Natural killer cell (primary cell): ENCODE measurements around the gene CD200. TPM values are rescaled to one million over a fixed set of nuclear protein-coding genes. Genes with fewer than 3 reads are reported as not detected.
A peak's percentile ranks its signal among the peaks of the same experiment; 100 is the strongest.

Experiments used
- ATAC-seq, 3 donors: fragments of 150-1000 bp in 2 of 3; fragments of 200-7000 bp in 1 of 3; cut with Tn5 transposase; 1 replicate in 1 of 3; 2 replicates in 2 of 3; pipeline ENCODE4 v1.10.0; 2021; ENCODE audit warnings: mild to moderate bottlenecking in 2 of 3, moderate library complexity in 2 of 3
- DNase-seq, 2 donors: peaks; one replicate each; pipeline versions ENCODE4 v3.0.0 to v3.0.0-alpha.2; 2013 to 2021; ENCODE audit warnings: mixed read lengths in 1 of 2
- H3K27ac ChIP-seq: one replicate; pipeline ENCODE4 v1.5.1; 2013; ENCODE audit warnings: mild to moderate bottlenecking, low read length
- H3K27me3 ChIP-seq: one replicate; pipeline ENCODE4 v1.6.1; 2013; ENCODE audit warnings: low read length; ENCODE audit not compliant: control insufficient read depth, insufficient read depth
- H3K36me3 ChIP-seq: one replicate; pipeline ENCODE4 v1.6.1; 2013; ENCODE audit warnings: low read length; ENCODE audit not compliant: control insufficient read depth, insufficient read depth
- H3K4me1 ChIP-seq: one replicate; pipeline ENCODE4 v1.6.1; 2013; ENCODE audit warnings: low read length; ENCODE audit not compliant: control insufficient read depth, insufficient read depth
- H3K4me3 ChIP-seq: one replicate; pipeline ENCODE4 v1.5.1; 2013; ENCODE audit warnings: low read length
- H3K9me3 ChIP-seq: one replicate; pipeline ENCODE4 v1.6.1; 2013; ENCODE audit warnings: low read length; ENCODE audit not compliant: control insufficient read depth, insufficient read depth
- H3K27ac Mint-ChIP-seq, 2 donors: one replicate each; pipeline ENCODE4 v1.8.0; 2022; ENCODE audit warnings: mild to moderate bottlenecking in 2 of 2, mixed read lengths in 2 of 2, moderate library complexity in 1 of 2
- H3K27me3 Mint-ChIP-seq, 2 donors: one replicate each; pipeline ENCODE4 v1.8.0; 2022; ENCODE audit warnings: low read depth in 2 of 2, mixed read lengths in 2 of 2
- H3K36me3 Mint-ChIP-seq: one replicate; pipeline ENCODE4 v1.8.0; 2022; ENCODE audit warnings: mixed read lengths
- H3K4me1 Mint-ChIP-seq, 2 donors: one replicate each; pipeline ENCODE4 v1.8.0; 2022; ENCODE audit warnings: mixed read lengths in 2 of 2
- H3K4me3 Mint-ChIP-seq: one replicate; pipeline ENCODE4 v1.8.0; 2022; ENCODE audit warnings: mild to moderate bottlenecking, moderate library complexity, mixed read lengths
- H3K9me3 Mint-ChIP-seq, 2 donors: one replicate each; pipeline ENCODE4 v1.8.0; 2022; ENCODE audit warnings: mixed read lengths in 2 of 2
- WGBS: methylation state at CpG from one replicate; pipeline ENCODE4 v1.1.7; 2013; ENCODE audit warnings: missing lambda C conversion rate; ENCODE audit not compliant: insufficient coverage; 5-methylcytosine and 5-hydroxymethylcytosine counted together
- intact Hi-C: fragments of 100-400 bp; cut with micrococcal nuclease; formaldehyde crosslinking; loops from one replicate; pipeline ENCODE4 v1.14.2; 2022
- total RNA-seq, 4 donors: library from RNA; stranded (reverse); fragments of 120-200 nt in 1 of 4; gene quantifications; one replicate each; pipeline versions ENCODE4 v1.2.3 to v1.2.4, GENCODE V29; 2013 to 2022
- TF ChIP-seq, protein P1 (sequence below): fragments of 200-600 bp; IDR thresholded peaks from one replicate; pipeline ENCODE4 v1.8.0; 2022; ENCODE audit warnings: antibody characterized with exemption

Gene CD200
- total RNA-seq, 3 donors from 2014 or later (not counting 1 experiment from before 2014, with no cell fraction given), result 0.35 TPM; not detected in 2

DNA sequence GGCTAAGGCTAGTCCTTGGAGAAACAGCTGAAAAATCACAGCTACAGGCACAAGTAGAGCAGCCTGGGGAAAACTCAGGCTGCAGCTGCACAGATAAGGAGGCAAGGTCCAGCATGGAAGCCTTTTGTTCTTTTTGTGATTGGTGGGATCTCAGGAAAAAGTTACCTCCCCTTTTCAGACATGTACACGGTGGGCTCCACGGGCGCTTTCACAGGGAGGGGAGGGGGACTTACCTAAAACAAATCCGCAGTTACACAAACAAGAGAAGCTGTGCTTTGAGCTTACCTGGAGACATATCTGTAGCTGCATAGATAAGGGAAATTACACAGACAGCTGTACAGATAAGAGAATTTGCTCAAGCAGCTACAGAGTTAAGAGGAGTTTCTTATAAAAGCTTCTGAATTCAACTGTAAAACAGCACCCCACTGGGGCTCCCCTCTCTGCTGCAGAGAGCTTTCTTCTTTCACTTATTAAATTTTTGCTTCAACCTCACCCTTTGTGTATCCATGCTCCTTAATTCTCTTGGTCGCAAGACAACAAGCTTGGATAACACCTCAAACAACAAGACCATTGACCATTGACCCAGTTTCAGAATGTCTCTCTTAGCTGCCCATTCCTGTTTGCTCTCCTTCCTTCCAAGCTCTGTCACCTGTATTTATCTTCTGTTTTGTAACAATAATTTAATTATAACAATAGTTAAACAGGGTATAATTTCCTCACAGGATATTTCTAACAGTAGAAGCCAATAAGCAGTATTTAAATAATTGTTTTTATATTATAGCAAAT, 10.9 kb upstream of the CD200 start:
- intact Hi-C loops, result no loop called here
- Mint-ChIP-seq H3K36me3 (no peaks in the 10 kb centered on the region), H3K4me3 (no peak overlapping the region), H3K9me3 (no peaks in the 10 kb centered on the region), H3K4me1 (no peaks in the 10 kb centered on the region), H3K27ac (no peak overlapping the region), H3K27me3 (peaks cover 12% of the 10 kb centered on the region in 2 donors)
- Histone ChIP-seq H3K4me3 (no peak overlapping the region), H3K36me3 (no peaks in the 10 kb centered on the region), H3K4me1 (no peaks in the 10 kb centered on the region), H3K9me3 (no peaks in the 10 kb centered on the region), H3K27me3 (peaks cover 2% of the 10 kb centered on the region), H3K27ac (no peak overlapping the region)
- ATAC-seq, result no peak
- WGBS, result 99% methylated on average over 4 of the region's 5 CpGs
- DNase-seq, result no peak
- TF ChIP-seq, protein P1, sequence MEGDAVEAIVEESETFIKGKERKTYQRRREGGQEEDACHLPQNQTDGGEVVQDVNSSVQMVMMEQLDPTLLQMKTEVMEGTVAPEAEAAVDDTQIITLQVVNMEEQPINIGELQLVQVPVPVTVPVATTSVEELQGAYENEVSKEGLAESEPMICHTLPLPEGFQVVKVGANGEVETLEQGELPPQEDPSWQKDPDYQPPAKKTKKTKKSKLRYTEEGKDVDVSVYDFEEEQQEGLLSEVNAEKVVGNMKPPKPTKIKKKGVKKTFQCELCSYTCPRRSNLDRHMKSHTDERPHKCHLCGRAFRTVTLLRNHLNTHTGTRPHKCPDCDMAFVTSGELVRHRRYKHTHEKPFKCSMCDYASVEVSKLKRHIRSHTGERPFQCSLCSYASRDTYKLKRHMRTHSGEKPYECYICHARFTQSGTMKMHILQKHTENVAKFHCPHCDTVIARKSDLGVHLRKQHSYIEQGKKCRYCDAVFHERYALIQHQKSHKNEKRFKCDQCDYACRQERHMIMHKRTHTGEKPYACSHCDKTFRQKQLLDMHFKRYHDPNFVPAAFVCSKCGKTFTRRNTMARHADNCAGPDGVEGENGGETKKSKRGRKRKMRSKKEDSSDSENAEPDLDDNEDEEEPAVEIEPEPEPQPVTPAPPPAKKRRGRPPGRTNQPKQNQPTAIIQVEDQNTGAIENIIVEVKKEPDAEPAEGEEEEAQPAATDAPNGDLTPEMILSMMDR, result no peak

GRCh38 chr3:112327371-112327951, 5.5 kb upstream of the CD200 start:
- peaks cover 7% of the 10 kb centered on the region for H3K27me3 ChIP-seq
- H3K4me3 Mint-ChIP-seq, result no peak overlapping the region
- H3K36me3 Mint-ChIP-seq, result no peaks in the 10 kb centered on the region
- H3K4me1 ChIP-seq, result no peaks in the 10 kb centered on the region
- H3K4me1 Mint-ChIP-seq, result peaks cover 0 to 4% of the 10 kb centered on the region in 2 donors
- H3K27me3 Mint-ChIP-seq, result peaks cover 18 to 19% of the 10 kb centered on the region in 2 donors
- no peaks in the 10 kb centered on the region for H3K9me3 Mint-ChIP-seq
- H3K4me3 ChIP-seq, result no peak overlapping the region
- no peak overlapping the region for H3K27ac Mint-ChIP-seq
- ATAC-seq (peak; percentile 84 to 96 (median 88)), DNase-seq (peak in 1 of 2 donors; percentile 81)
- no peak overlapping the region for H3K27ac ChIP-seq
- WGBS, result 14% methylated on average over 1 of the region's 2 CpGs
- intact Hi-C loops, result loop anchor here (1.0 kb wide), 2 partner anchors 192 to 204 kb away; no protein-coding TSS in a partner anchor
- no peaks in the 10 kb centered on the region for H3K36me3 ChIP-seq
- no peaks in the 10 kb centered on the region for H3K9me3 ChIP-seq
- TF ChIP-seq, protein P1, result peak; percentile 64

DNA sequence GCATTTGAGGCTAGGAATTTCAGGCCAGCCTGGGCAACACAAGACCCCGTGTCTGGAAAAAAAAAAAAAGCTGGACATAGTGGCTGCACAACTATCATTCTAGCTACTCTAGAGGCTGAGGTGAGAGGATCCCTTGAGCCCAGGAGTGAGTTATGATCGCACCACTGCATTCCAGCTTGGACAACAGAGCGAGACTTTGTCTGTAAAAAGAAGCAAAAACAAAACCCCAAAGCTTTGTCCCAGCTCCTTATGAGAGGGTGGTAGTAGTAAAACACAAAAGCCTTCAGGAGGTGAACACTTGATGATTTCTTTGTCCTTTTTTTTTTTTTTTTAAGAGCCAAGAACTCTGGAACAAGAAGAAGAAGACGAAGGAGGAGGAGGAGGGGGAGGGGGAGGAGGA, 1.1 kb upstream of the CD200 start:
- no peaks in the 10 kb centered on the region for H3K9me3 ChIP-seq
- Mint-ChIP-seq H3K36me3 (no peaks in the 10 kb centered on the region), H3K9me3 (no peaks in the 10 kb centered on the region), H3K4me1 (peaks cover 0 to 18% of the 10 kb centered on the region in 2 donors), H3K27ac (no peak overlapping the region), H3K4me3 (no peak overlapping the region), H3K27me3 (peaks cover 39 to 40% of the 10 kb centered on the region in 2 donors)
- H3K27ac ChIP-seq, result no peak overlapping the region
- DNase-seq, result no peak
- H3K36me3 ChIP-seq, result no peaks in the 10 kb centered on the region
- H3K4me3 ChIP-seq, result no peak overlapping the region
- TF ChIP-seq, protein P1, result no peak
- peaks cover 9% of the 10 kb centered on the region for H3K4me1 ChIP-seq
- ATAC-seq, result no peak
- 93% methylated on average over 4 of the region's 4 CpGs for WGBS
- intact Hi-C loops, result no loop called here
- peaks cover 5% of the 10 kb centered on the region for H3K27me3 ChIP-seq
